ENCODE results near the gene TMEM132D.

Gene TMEM132D

DNA sequence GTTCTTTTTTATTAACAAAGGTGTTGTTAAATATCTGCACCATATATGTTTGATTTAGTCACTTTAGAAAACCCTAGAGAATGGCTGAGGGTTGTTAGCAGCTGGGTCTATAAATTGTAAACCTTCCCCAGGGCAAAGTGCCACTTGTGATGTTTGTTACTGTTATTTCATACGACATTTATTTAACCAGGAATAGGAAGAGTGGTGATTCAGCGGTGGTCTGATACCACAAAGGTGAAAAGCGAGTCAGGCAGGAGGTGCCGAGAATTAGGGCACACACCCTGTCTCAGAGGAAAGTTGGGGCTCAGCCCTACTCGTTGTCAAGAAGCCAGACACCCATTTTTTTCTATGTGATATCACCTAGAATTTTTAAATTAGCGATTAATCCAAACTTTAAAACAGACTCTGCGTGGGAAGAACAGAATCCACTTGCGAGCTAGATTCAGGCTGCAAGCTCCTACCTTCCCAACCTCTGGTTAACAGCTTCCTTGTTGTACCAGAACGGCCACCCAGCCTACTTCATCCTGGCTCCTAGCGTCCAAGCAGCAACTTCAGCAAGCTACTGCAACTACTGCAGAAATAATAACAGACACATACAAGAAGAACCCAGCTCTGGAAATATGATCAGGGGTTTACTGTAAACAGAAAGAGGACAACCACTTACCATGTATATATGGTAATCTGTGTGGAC lies 126.7 kb downstream of the TMEM132D start:
- H3K27me3 ChIP-seq (ENCODE audit: low read depth) = no peaks in the 10 kb centered on the region
- H3K4me1 ChIP-seq = no peaks in the 10 kb centered on the region
- no peaks in the 10 kb centered on the region for H3K36me3 ChIP-seq (replicated peaks)
- in situ Hi-C loops (cut with MboI; ENCODE audit: low sequenced_read_pairs) = no loop called here
- no peaks in the 10 kb centered on the region for H3K9me3 ChIP-seq
- no peak overlapping the region for H3K4me3 ChIP-seq
- DNase-seq (ENCODE audit: low spot score in 2 of 2) = no peak

GRCh38 chr12:129772501-129773493 lies 131.0 kb downstream of the TMEM132D start:
- Histone ChIP-seq H3K9me3 (no peaks in the 10 kb centered on the region), H3K4me3 (no peak overlapping the region), H3K36me3 (replicated peaks) (no peaks in the 10 kb centered on the region), H3K4me1 (no peaks in the 10 kb centered on the region), H3K27me3 (ENCODE audit: low read depth) (no peaks in the 10 kb centered on the region)
- no peak for DNase-seq (ENCODE audit: low spot score in 2 of 2)
- in situ Hi-C loops (cut with MboI; ENCODE audit: low sequenced_read_pairs) = no loop called here

DNA sequence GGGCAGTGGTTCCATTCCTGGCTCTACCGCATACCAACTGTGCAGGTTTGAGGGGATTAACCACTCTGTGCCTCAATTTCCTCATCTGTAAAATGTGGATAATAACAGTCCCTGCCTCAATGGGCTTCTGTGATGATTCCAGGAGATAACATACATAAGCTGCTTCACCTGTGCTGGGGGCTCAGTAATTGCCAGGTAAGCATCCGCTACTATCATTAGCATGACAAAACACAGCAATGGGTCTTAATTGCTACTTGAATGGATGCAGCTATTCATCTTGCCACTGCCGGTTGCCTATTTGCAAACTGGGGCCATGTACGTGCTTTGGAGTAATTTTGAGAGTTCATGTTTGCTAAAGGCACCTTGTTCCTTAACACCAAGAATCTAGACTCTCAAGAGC lies 132.6 kb downstream of the TMEM132D start:
- H3K4me1 ChIP-seq = no peaks in the 10 kb centered on the region
- no peaks in the 10 kb centered on the region for H3K9me3 ChIP-seq
- in situ Hi-C loops (cut with MboI; ENCODE audit: low sequenced_read_pairs) = no loop called here
- no peak overlapping the region for H3K4me3 ChIP-seq
- H3K36me3 ChIP-seq (replicated peaks) = no peaks in the 10 kb centered on the region
- no peak for DNase-seq (ENCODE audit: low spot score in 2 of 2)
- no peaks in the 10 kb centered on the region for H3K27me3 ChIP-seq (ENCODE audit: low read depth)

DNA sequence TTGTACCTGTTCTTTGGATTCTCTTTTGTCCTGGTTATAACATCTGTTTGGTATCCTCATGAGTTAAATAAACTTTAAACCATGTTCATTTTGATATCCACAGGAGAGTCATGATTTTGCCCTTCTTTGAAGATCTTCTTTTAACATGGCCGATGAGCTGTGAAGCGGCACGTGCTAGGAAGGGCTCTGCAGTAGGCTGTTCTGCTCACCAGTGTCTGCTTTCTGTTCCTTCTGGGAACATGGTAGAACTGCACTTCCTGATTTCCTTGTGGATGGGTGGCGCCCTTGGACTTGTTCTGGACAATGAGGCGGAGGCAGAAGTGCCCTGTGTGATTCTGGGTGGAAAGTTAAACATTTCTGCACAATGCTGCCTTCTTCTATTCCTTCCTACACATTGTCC lies 138.1 kb downstream of the TMEM132D start:
- Histone ChIP-seq H3K27me3 (ENCODE audit: low read depth) (no peaks in the 10 kb centered on the region), H3K4me3 (no peak overlapping the region), H3K4me1 (no peaks in the 10 kb centered on the region), H3K36me3 (replicated peaks) (no peaks in the 10 kb centered on the region), H3K9me3 (no peaks in the 10 kb centered on the region)
- DNase-seq (ENCODE audit: low spot score in 2 of 2) = no peak
- in situ Hi-C loops (cut with MboI; ENCODE audit: low sequenced_read_pairs) = no loop called here

DNA sequence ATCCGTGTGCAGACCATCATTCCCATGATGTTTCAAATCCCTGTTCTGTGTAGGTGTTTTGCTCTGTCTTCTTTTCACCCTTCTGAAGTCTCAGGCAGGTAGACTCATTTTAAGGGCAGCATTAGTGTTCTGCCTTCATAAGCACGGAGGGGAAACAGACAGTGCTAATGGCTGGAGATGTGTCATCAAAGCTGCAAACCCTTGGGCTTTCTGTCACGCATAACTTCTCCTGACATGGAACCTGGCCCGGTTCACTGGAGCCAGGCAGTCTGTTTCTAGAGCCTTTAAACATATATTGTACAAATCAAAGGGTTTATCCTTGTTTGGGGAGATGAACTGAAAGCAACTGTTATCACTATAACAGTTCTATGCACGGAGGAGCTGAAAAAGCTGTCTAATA lies 141.4 kb downstream of the TMEM132D start:
- in situ Hi-C loops (cut with MboI; ENCODE audit: low sequenced_read_pairs) = no loop called here
- DNase-seq (ENCODE audit: low spot score in 2 of 2) = no peak
- H3K9me3 ChIP-seq = no peaks in the 10 kb centered on the region

DNA sequence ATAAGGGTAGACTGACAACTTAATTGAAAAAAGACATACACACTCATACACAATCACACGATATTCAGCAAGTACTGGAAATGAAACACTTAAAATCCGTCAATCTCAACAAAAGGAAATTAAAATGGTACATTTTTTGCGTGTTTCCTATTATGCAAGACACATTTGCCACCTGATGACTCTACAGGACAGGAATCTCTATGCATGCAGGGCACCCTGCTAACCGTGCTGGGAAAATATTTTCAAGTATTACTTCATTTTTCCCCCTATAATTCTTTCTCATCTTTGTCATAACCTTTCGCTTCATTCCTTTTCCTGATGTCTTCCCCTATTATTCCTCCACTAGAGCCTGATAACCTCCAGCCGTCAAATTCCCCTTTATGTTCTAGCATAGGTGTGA lies 150.2 kb downstream of the TMEM132D start:
- in situ Hi-C loops (cut with MboI; ENCODE audit: low sequenced_read_pairs) = no loop called here
- H3K4me1 ChIP-seq = no peaks in the 10 kb centered on the region
- H3K27me3 ChIP-seq (ENCODE audit: low read depth) = no peaks in the 10 kb centered on the region
- DNase-seq (ENCODE audit: low spot score in 2 of 2) = no peak
- no peaks in the 10 kb centered on the region; the same call in 1 of the 2 replicates for H3K9me3 ChIP-seq
- H3K4me3 ChIP-seq = no peak overlapping the region
- no peaks in the 10 kb centered on the region for H3K36me3 ChIP-seq (replicated peaks)

More for the DNA sequence above, 141.4 kb downstream of the TMEM132D start:
- H3K4me3 ChIP-seq = no peak overlapping the region
- H3K36me3 ChIP-seq (replicated peaks) = no peaks in the 10 kb centered on the region
- no peaks in the 10 kb centered on the region for H3K27me3 ChIP-seq (ENCODE audit: low read depth)
- H3K4me1 ChIP-seq = no peaks in the 10 kb centered on the region

GRCh38 chr12:129750421-129750820 lies 153.4 kb downstream of the TMEM132D start:
- in situ Hi-C loops (cut with MboI; ENCODE audit: low sequenced_read_pairs) = no loop called here
- Histone ChIP-seq H3K4me3 (no peak overlapping the region), H3K4me1 (no peaks in the 10 kb centered on the region), H3K9me3 (no peaks in the 10 kb centered on the region; the same call in 1 of the 2 replicates), H3K27me3 (ENCODE audit: low read depth) (no peaks in the 10 kb centered on the region), H3K36me3 (replicated peaks) (no peaks in the 10 kb centered on the region)
- no peak for DNase-seq (ENCODE audit: low spot score in 2 of 2)

DNA sequence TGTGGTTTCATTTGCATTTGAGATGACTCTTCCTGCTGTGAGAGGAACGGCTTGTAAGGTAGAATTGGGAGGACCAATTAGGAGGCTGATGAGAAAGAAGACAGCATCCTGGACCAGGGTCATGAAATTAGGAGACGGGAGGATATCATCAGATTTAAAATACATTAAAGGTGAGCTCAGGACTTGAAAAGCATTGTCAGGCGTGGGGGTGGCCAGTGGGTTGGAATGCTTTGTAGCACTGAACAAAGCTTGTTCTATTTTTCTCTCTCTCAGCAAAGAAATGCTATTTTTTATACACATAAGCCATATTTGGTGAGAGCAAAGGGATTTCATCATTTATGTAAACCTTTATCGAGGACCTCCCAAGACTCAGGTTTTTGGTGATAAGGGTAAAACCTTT lies 157.5 kb downstream of the TMEM132D start:
- in situ Hi-C loops (cut with MboI; ENCODE audit: low sequenced_read_pairs) = no loop called here
- Histone ChIP-seq H3K9me3 (no peaks in the 10 kb centered on the region; the same call in 1 of the 2 replicates), H3K4me1 (no peaks in the 10 kb centered on the region), H3K36me3 (replicated peaks) (no peaks in the 10 kb centered on the region), H3K27me3 (ENCODE audit: low read depth) (no peaks in the 10 kb centered on the region), H3K4me3 (no peak overlapping the region)
- DNase-seq (ENCODE audit: low spot score in 2 of 2) = no peak

- Histone ChIP-seq H3K9me3 (no peaks in the 10 kb centered on the region), H3K4me3 (no peak overlapping the region), H3K4me1 (no peaks in the 10 kb centered on the region), H3K27me3 (ENCODE audit: low read depth) (no peaks in the 10 kb centered on the region), H3K36me3 (replicated peaks) (no peaks in the 10 kb centered on the region)
- in situ Hi-C loops (cut with MboI; ENCODE audit: low sequenced_read_pairs) = no loop called here
- DNase-seq (ENCODE audit: low spot score in 2 of 2) = no peak
These were observed 174.7 kb downstream of the TMEM132D start for GRCh38 chr12:129729170-129729569.

DNA sequence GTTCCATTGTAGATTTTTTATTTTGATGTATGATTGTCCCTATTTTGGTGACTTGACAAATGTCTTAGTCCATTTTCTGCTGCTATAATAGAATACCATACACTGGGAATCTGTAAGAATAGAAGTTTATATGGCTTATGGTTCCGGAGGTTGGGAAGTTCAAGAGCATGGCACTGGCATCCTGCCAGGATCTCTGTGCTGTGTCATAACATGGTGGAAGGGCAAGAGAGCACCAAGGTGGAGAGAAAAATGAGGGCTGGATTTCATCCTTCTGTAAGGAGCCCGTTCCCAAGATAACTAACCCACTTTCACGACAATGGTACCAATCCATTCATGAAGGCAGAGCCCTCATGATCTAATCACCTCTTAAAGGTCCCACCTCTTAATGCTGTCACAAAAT lies 176.7 kb downstream of the TMEM132D start:
- Histone ChIP-seq H3K27me3 (ENCODE audit: low read depth) (no peaks in the 10 kb centered on the region), H3K4me1 (no peaks in the 10 kb centered on the region), H3K36me3 (replicated peaks) (no peaks in the 10 kb centered on the region), H3K4me3 (no peak overlapping the region), H3K9me3 (no peaks in the 10 kb centered on the region)
- in situ Hi-C loops (cut with MboI; ENCODE audit: low sequenced_read_pairs) = no loop called here
- no peak for DNase-seq (ENCODE audit: low spot score in 2 of 2)

DNA sequence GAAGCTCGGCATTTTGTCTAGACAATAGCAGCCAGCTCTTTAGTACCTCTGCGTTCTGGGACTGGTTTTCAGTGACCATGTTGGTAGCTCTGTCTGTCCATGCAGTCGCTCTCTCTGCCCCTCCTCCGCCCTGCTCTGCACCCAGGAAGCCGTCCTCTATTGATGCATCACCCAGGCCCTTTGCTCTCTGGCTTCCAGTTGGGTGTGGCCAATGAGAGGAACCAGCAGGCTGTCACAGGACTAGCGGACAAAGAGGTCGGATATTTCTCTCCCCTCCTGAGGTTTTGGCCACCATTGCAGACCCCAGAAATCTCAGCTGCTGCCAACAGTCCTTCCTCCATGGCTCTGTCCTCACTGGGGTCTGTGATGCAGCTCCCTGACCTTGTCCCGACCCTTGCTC lies 180.6 kb downstream of the TMEM132D start:
- DNase-seq (ENCODE audit: low spot score in 2 of 2) = no peak
- Histone ChIP-seq H3K9me3 (no peaks in the 10 kb centered on the region), H3K4me1 (no peaks in the 10 kb centered on the region), H3K27me3 (ENCODE audit: low read depth) (no peaks in the 10 kb centered on the region), H3K36me3 (replicated peaks) (no peaks in the 10 kb centered on the region), H3K4me3 (no peak overlapping the region)
- in situ Hi-C loops (cut with MboI; ENCODE audit: low sequenced_read_pairs) = no loop called here

DNA sequence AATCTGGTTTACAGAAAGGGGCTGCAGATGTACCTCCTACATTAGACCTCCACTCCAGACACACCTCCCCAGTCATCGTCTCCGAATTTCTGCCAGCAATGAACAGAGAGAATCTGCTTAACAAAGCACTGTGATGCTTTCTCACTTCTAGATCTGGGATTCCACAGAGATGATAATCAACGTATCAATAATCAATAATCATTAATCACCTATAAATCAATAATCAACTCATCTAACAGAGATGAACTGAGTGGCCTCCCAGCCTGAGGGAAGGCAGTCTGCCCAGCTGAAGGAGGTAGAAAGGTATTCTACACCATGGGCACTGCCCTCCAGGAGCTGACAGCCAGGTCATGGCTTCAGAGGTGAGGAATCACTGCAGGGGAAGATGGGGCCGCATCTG lies 183.2 kb downstream of the TMEM132D start:
- DNase-seq (ENCODE audit: low spot score in 2 of 2) = no peak
- no peaks in the 10 kb centered on the region for H3K36me3 ChIP-seq (replicated peaks)
- no peaks in the 10 kb centered on the region for H3K9me3 ChIP-seq
- no peaks in the 10 kb centered on the region for H3K4me1 ChIP-seq
- in situ Hi-C loops (cut with MboI; ENCODE audit: low sequenced_read_pairs) = no loop called here
- H3K4me3 ChIP-seq = no peak overlapping the region
- H3K27me3 ChIP-seq (ENCODE audit: low read depth) = no peaks in the 10 kb centered on the region

- DNase-seq (ENCODE audit: low spot score in 2 of 2) = no peak
- in situ Hi-C loops (cut with MboI; ENCODE audit: low sequenced_read_pairs) = no loop called here
- Histone ChIP-seq H3K4me1 (no peaks in the 10 kb centered on the region), H3K4me3 (no peak overlapping the region), H3K27me3 (ENCODE audit: low read depth) (no peaks in the 10 kb centered on the region), H3K9me3 (no peaks in the 10 kb centered on the region), H3K36me3 (replicated peaks) (no peaks in the 10 kb centered on the region)
These were observed 184.4 kb downstream of the TMEM132D start for GRCh38 chr12:129719416-129719815.

DNA sequence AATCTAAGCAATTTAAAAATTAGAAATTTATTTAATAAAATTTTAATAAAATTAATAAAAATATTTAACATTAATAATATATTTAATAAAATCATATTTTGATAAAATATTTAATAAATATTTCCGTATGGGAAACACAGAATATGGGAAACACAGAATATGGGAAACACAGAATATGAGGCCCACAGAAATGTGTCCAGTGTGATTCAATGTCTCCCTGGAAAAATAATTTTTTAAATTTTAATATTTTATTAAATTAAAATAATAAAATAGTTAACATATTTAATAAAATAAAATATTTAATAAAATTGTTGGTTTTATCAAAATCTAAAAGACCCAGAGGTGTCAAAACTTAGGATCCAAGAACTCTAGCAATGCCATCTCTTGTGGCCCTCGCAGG lies 186.4 kb downstream of the TMEM132D start:
- Histone ChIP-seq H3K9me3 (no peaks in the 10 kb centered on the region), H3K27me3 (ENCODE audit: low read depth) (no peaks in the 10 kb centered on the region), H3K4me1 (no peaks in the 10 kb centered on the region), H3K4me3 (no peak overlapping the region), H3K36me3 (replicated peaks) (no peaks in the 10 kb centered on the region)
- in situ Hi-C loops (cut with MboI; ENCODE audit: low sequenced_read_pairs) = no loop called here
- DNase-seq (ENCODE audit: low spot score in 2 of 2) = no peak

All from HAP-1 (cell line).